Measurements from ENCODE around the gene PIGM. TPM values are rescaled to one million over a fixed set of nuclear protein-coding genes. Genes with fewer than 3 reads are reported as not detected.

Gene PIGM
- total and polyA plus RNA-seq, 5 donors from 2014 or later = 3.6 to 5.5 (median 4.5) TPM

GRCh38 chr1:160017592-160017991 is 14.2 kb downstream of the PIGM start:
- Histone ChIP-seq H3K36me3 (ENCODE audit: control insufficient read depth, insufficient read depth, low read length) (no peaks in the 10 kb centered on the region), H3K4me3 (ENCODE audit: low read depth, low read length) (no peak overlapping the region), H3K27me3 (ENCODE audit: control insufficient read depth, insufficient read depth, low read length) (peaks cover 2% of the 10 kb centered on the region), H3K27ac (ENCODE audit: insufficient read depth, low read length, poor library complexity, severe bottlenecking) (no peak overlapping the region), H3K9me3 (ENCODE audit: control insufficient read depth in 2 of 2, low read length in 2 of 2) (no peaks in the 10 kb centered on the region), H3K4me1 (ENCODE audit: control insufficient read depth, insufficient read depth, low read length, poor library complexity, severe bottlenecking) (no peaks in the 10 kb centered on the region)
- Mint-ChIP-seq H3K4me1 (no peaks in the 10 kb centered on the region), H3K4me3 (no peak overlapping the region), H3K27ac (no peak overlapping the region), H3K36me3 (no peaks in the 10 kb centered on the region), H3K9me3 (peaks cover 0 to 2% (median 0%) of the 10 kb centered on the region in 7 donors), H3K27me3 (peaks cover 26% of the 10 kb centered on the region)
- DNase-seq (no peak), ATAC-seq (ENCODE audit: low read depth in 2 of 2) (no peak)

- DNase-seq (no peak), ATAC-seq (ENCODE audit: low read depth in 2 of 2) (no peak)
- H3K27ac Mint-ChIP-seq = no peak overlapping the region
- Histone ChIP-seq H3K36me3 (ENCODE audit: control insufficient read depth, insufficient read depth, low read length) (no peaks in the 10 kb centered on the region), H3K4me3 (ENCODE audit: low read depth, low read length) (no peak overlapping the region), H3K9me3 (ENCODE audit: control insufficient read depth in 2 of 2, low read length in 2 of 2) (no peaks in the 10 kb centered on the region), H3K27ac (ENCODE audit: insufficient read depth, low read length, poor library complexity, severe bottlenecking) (no peak overlapping the region), H3K27me3 (ENCODE audit: control insufficient read depth, insufficient read depth, low read length) (peaks cover 16% of the 10 kb centered on the region), H3K4me1 (ENCODE audit: control insufficient read depth, insufficient read depth, low read length, poor library complexity, severe bottlenecking) (no peaks in the 10 kb centered on the region)
- H3K4me1 Mint-ChIP-seq = no peaks in the 10 kb centered on the region
- H3K4me3 Mint-ChIP-seq = no peak overlapping the region
- no peaks in the 10 kb centered on the region for H3K36me3 Mint-ChIP-seq
- H3K27me3 Mint-ChIP-seq = peaks cover 35% of the 10 kb centered on the region
- H3K9me3 Mint-ChIP-seq = no peaks in the 10 kb centered on the region
These were observed 20.0 kb downstream of the PIGM start for GRCh38 chr1:160011781-160012180.

GRCh38 chr1:160009801-160010200 is 22.0 kb downstream of the PIGM start:
- Histone ChIP-seq H3K9me3 (ENCODE audit: control insufficient read depth in 2 of 2, low read length in 2 of 2) (no peaks in the 10 kb centered on the region), H3K27me3 (ENCODE audit: control insufficient read depth, insufficient read depth, low read length) (peaks cover 16% of the 10 kb centered on the region), H3K36me3 (ENCODE audit: control insufficient read depth, insufficient read depth, low read length) (no peaks in the 10 kb centered on the region), H3K27ac (ENCODE audit: insufficient read depth, low read length, poor library complexity, severe bottlenecking) (no peak overlapping the region), H3K4me3 (ENCODE audit: low read depth, low read length) (no peak overlapping the region), H3K4me1 (ENCODE audit: control insufficient read depth, insufficient read depth, low read length, poor library complexity, severe bottlenecking) (no peaks in the 10 kb centered on the region)
- H3K4me3 Mint-ChIP-seq = no peak overlapping the region
- H3K27me3 Mint-ChIP-seq = peaks cover 35% of the 10 kb centered on the region
- no peak overlapping the region for H3K27ac Mint-ChIP-seq
- no peaks in the 10 kb centered on the region for H3K36me3 Mint-ChIP-seq
- no peak for DNase-seq
- no peak for ATAC-seq (ENCODE audit: low read depth in 2 of 2)
- H3K9me3 Mint-ChIP-seq = no peaks in the 10 kb centered on the region
- H3K4me1 Mint-ChIP-seq = no peaks in the 10 kb centered on the region

GRCh38 chr1:160009081-160009480 is 22.7 kb downstream of the PIGM start:
- no peaks in the 10 kb centered on the region for H3K9me3 Mint-ChIP-seq
- ATAC-seq (ENCODE audit: low read depth in 2 of 2) (no peak), DNase-seq (no peak)
- Histone ChIP-seq H3K4me1 (ENCODE audit: control insufficient read depth, insufficient read depth, low read length, poor library complexity, severe bottlenecking) (no peaks in the 10 kb centered on the region), H3K27me3 (ENCODE audit: control insufficient read depth, insufficient read depth, low read length) (peaks cover 16% of the 10 kb centered on the region), H3K27ac (ENCODE audit: insufficient read depth, low read length, poor library complexity, severe bottlenecking) (no peak overlapping the region), H3K9me3 (ENCODE audit: control insufficient read depth in 2 of 2, low read length in 2 of 2) (no peaks in the 10 kb centered on the region), H3K4me3 (ENCODE audit: low read depth, low read length) (no peak overlapping the region), H3K36me3 (ENCODE audit: control insufficient read depth, insufficient read depth, low read length) (no peaks in the 10 kb centered on the region)
- H3K4me1 Mint-ChIP-seq = no peaks in the 10 kb centered on the region
- no peaks in the 10 kb centered on the region for H3K36me3 Mint-ChIP-seq
- peaks cover 35% of the 10 kb centered on the region for H3K27me3 Mint-ChIP-seq
- no peak overlapping the region for H3K27ac Mint-ChIP-seq
- H3K4me3 Mint-ChIP-seq = no peak overlapping the region

GRCh38 chr1:160007577-160008200 is 24.1 kb downstream of the PIGM start:
- no peaks in the 10 kb centered on the region for H3K9me3 Mint-ChIP-seq
- no peaks in the 10 kb centered on the region for H3K4me1 Mint-ChIP-seq
- peaks cover 16% of the 10 kb centered on the region for H3K27me3 ChIP-seq (ENCODE audit: control insufficient read depth, insufficient read depth, low read length)
- H3K36me3 ChIP-seq (ENCODE audit: control insufficient read depth, insufficient read depth, low read length) = no peaks in the 10 kb centered on the region
- no peak overlapping the region for H3K4me3 Mint-ChIP-seq
- H3K4me1 ChIP-seq (ENCODE audit: control insufficient read depth, insufficient read depth, low read length, poor library complexity, severe bottlenecking) = no peaks in the 10 kb centered on the region
- ATAC-seq (ENCODE audit: low read depth in 2 of 2) = no peak
- no peak overlapping the region for H3K4me3 ChIP-seq (ENCODE audit: low read depth, low read length)
- no peaks in the 10 kb centered on the region for H3K36me3 Mint-ChIP-seq
- peaks cover 27% of the 10 kb centered on the region for H3K27me3 Mint-ChIP-seq
- H3K9me3 ChIP-seq (ENCODE audit: control insufficient read depth in 2 of 2, low read length in 2 of 2) = no peaks in the 10 kb centered on the region
- H3K27ac Mint-ChIP-seq = no peak overlapping the region
- no peak overlapping the region for H3K27ac ChIP-seq (ENCODE audit: insufficient read depth, low read length, poor library complexity, severe bottlenecking)
- peak in 2 of 3 donors; percentile 38 to 43 for DNase-seq

- Histone ChIP-seq H3K36me3 (ENCODE audit: control insufficient read depth, insufficient read depth, low read length) (no peaks in the 10 kb centered on the region), H3K27ac (ENCODE audit: insufficient read depth, low read length, poor library complexity, severe bottlenecking) (no peak overlapping the region), H3K27me3 (ENCODE audit: control insufficient read depth, insufficient read depth, low read length) (peaks cover 11% of the 10 kb centered on the region), H3K4me1 (ENCODE audit: control insufficient read depth, insufficient read depth, low read length, poor library complexity, severe bottlenecking) (no peaks in the 10 kb centered on the region), H3K4me3 (ENCODE audit: low read depth, low read length) (no peak overlapping the region), H3K9me3 (ENCODE audit: control insufficient read depth in 2 of 2, low read length in 2 of 2) (no peaks in the 10 kb centered on the region)
- Mint-ChIP-seq H3K27ac (no peak overlapping the region), H3K36me3 (no peaks in the 10 kb centered on the region), H3K4me1 (no peaks in the 10 kb centered on the region), H3K4me3 (no peak overlapping the region), H3K9me3 (no peaks in the 10 kb centered on the region), H3K27me3 (peaks cover 21% of the 10 kb centered on the region)
- ATAC-seq (ENCODE audit: low read depth in 2 of 2) (peak; percentile 72 to 80), DNase-seq (peak; percentile 53 to 82 (median 68))
These were observed 25.4 kb downstream of the PIGM start for GRCh38 chr1:160006312-160006940.

GRCh38 chr1:160005070-160005469 is 26.7 kb downstream of the PIGM start:
- H3K27ac ChIP-seq (ENCODE audit: insufficient read depth, low read length, poor library complexity, severe bottlenecking) = no peak overlapping the region

GRCh38 chr1:160004425-160004824 is 27.4 kb downstream of the PIGM start:
- Histone ChIP-seq H3K4me3 (ENCODE audit: low read depth, low read length) (no peak overlapping the region), H3K27ac (ENCODE audit: insufficient read depth, low read length, poor library complexity, severe bottlenecking) (no peak overlapping the region), H3K27me3 (ENCODE audit: control insufficient read depth, insufficient read depth, low read length) (peaks cover 9% of the 10 kb centered on the region), H3K4me1 (ENCODE audit: control insufficient read depth, insufficient read depth, low read length, poor library complexity, severe bottlenecking) (no peaks in the 10 kb centered on the region), H3K9me3 (ENCODE audit: control insufficient read depth in 2 of 2, low read length in 2 of 2) (no peaks in the 10 kb centered on the region), H3K36me3 (ENCODE audit: control insufficient read depth, insufficient read depth, low read length) (no peaks in the 10 kb centered on the region)
- no peaks in the 10 kb centered on the region for H3K36me3 Mint-ChIP-seq
- H3K4me3 Mint-ChIP-seq = no peak overlapping the region
- DNase-seq (no peak), ATAC-seq (ENCODE audit: low read depth in 2 of 2) (no peak)
- H3K4me1 Mint-ChIP-seq = no peaks in the 10 kb centered on the region
- H3K27me3 Mint-ChIP-seq = peaks cover 20% of the 10 kb centered on the region
- H3K27ac Mint-ChIP-seq = no peak overlapping the region
- H3K9me3 Mint-ChIP-seq = no peaks in the 10 kb centered on the region

More at GRCh38 chr1:160005070-160005469, 26.7 kb downstream of the PIGM start:
- Mint-ChIP-seq H3K36me3 (no peaks in the 10 kb centered on the region), H3K4me1 (no peaks in the 10 kb centered on the region), H3K27me3 (peaks cover 24% of the 10 kb centered on the region), H3K4me3 (no peak overlapping the region), H3K9me3 (no peaks in the 10 kb centered on the region), H3K27ac (no peak overlapping the region)
- Histone ChIP-seq H3K4me1 (ENCODE audit: control insufficient read depth, insufficient read depth, low read length, poor library complexity, severe bottlenecking) (no peaks in the 10 kb centered on the region), H3K27me3 (ENCODE audit: control insufficient read depth, insufficient read depth, low read length) (peaks cover 11% of the 10 kb centered on the region), H3K4me3 (ENCODE audit: low read depth, low read length) (no peak overlapping the region), H3K36me3 (ENCODE audit: control insufficient read depth, insufficient read depth, low read length) (no peaks in the 10 kb centered on the region), H3K9me3 (ENCODE audit: control insufficient read depth in 2 of 2, low read length in 2 of 2) (no peaks in the 10 kb centered on the region)
- ATAC-seq (ENCODE audit: low read depth in 2 of 2) = no peak
- DNase-seq = no peak
